Activated naive CD8-positive, alpha-beta T cell treated with anti-CD3 and anti-CD28 coated beads, Interleukin-2, amount 50 U/mL, for 16 hours (primary cell): ENCODE measurements around the gene PDE6C.

Experiments
- DNase-seq: peaks from one replicate; pipeline ENCODE4 v3.0.0-alpha.2; 2020; ENCODE audit warnings: low read depth, low spot score

Gene PDE6C

DNA sequence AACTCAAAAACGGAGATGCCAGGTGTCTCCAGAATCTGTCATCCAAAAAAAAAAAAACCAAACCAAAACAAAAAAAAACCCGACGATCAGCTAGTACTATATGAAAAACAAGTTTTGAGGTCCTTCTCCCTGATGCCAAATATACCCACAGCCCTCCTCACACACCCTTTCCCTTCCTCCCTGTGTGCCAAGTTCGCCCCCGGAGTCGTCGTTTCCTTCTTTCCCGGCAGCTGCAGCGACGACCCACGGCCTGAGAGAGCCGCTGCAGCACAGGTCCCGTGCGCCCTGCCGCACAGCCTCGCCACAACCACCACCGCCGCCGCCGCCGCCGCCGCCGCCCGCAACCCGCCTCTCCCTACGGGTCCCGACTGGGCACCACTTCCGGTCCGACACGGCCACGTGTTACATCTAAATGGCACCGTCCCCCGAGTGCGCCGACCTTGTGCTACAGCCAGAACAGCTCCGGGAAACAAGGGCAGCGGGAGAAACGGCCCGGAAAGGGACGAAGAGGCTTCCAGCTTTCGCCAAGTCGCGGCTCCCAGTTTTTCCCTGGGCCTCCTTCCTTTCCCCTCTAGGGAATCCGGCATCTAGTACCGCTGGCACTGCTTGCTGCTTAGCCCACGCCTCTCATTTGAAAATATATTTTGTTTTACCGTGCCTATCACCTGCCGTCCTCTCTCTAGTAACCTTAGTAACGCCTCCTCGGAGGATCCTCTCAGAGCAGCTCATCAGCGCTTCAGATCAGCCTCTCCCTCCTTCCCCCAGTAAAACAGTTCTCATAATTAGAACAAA lies 90.1 kb downstream of the PDE6C start, which contains the start of gene FRA10AC1:
Gene FRA10AC1 (minus strand): TSS at position 383 of the 792 bp plus-strand sequence. CDS start 2,486 bp downstream, outside the sequence.
- DNase-seq: peak; percentile 75

GRCh38 chr10:93703066-93703465 lies 90.7 kb downstream of the PDE6C start:
- no peak for DNase-seq

DNA sequence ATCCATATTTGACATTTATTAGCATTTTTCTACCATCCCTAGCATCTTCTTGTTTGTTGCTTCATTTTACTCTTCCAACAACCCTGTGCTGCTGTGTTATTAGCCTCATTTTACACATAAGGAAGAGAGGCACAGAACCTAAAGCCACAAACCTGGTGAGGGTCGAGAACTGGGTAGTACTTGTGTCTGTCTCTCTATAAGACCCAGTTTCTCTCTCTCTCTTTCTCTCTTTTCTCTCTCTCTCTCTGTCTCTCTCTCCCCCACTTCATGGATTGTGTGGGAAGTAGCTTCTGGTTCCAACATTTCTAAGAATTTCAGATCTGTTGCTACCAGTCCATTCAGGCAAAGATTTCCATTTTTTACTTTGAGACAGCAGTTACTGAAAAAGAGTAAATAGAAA lies 91.5 kb downstream of the PDE6C start:
- DNase-seq: no peak

GRCh38 chr10:93704451-93704850 lies 92.1 kb downstream of the PDE6C start:
- no peak for DNase-seq

DNA sequence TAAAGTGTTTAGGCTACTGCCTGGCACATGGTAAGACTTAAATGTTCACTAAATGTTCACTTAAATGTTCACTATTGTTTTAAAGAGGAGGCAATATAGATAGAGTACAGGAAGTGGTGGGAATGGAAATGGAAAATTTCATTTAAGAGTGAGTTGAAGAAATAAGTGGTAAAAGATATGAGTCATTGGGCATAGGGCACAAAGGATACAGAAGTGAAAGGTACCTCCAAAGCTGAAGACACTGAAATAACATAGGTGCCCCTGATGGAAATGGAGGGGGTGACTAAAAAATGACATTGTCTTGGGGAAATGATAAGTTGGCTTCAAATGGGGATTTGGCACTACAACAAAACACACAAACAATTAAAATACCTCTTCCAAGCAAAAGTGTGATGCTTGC lies 95.3 kb downstream of the PDE6C start:
- DNase-seq: no peak

DNA sequence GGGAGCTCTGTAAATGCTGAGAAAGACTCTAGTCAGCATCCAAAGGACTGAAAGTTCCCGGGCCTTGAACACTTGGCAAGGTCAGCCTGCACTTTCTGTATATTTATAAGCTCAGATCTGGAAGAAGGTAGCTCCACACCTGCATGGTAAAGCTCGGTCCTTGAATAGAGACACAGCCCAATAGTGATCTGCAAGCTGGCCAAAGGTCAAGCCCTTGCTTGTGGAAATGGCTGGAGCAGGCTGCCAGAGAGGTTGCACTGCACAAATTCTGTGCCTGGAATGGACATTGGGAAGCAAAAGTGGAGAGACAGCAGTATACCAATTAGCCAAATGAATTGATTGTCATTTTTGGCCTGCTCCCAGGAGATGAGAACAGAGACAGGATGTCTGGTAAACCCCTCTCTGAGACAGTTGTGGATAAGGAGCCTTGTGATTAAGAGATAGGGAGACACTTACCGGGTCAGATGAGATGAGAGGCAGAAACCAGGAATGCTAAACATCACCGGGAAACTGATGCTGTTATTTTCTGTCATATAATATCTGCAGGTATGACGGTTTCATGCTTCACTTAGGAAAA lies 98.1 kb downstream of the PDE6C start:
- DNase-seq: no peak

DNA sequence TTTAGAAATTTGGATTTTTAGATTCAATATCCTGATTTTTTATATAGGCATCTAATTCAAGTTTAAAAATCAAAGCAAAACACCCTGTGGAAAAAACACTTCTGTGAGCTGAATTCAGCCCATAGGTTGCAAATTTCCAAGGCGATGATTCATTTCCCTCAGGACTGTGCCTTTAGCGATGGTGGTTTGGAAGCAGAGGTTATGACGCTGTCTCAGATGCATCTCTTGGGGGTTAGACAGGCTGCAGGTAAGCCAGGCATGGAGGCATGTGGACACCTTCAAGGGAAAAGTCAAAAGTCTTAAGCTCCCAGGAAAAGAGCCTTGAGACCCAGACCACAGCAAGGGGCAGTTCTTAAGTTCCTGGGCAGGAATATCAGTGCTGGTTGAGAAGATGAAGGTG lies 99.6 kb downstream of the PDE6C start:
- no peak for DNase-seq

GRCh38 chr10:93712593-93712992 lies 100.3 kb downstream of the PDE6C start:
- DNase-seq: no peak

DNA sequence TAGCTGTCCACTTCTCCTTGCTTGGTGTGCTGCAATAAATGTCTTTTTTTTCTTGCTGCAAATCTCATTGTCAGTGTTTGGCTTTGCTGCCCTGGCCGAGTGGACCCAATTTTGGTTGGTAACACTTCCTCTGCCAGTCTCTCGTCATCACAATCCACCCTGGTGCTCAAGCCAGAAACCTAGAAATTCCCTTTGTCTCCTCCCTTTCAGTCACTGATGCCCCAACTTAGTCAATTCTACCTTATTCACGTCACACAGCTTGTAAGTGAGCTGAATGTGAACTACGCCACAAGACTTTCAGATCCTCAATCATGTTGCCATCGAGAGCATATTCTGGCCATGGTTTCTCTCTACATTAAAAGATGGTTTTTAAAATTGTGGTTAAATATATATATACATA lies 103.0 kb downstream of the PDE6C start:
- no peak for DNase-seq
